ENCODE results near the gene PHACTR1.

- no peak for TF ChIP-seq POLR2A (IDR thresholded peaks at IDR 0.05; ENCODE audit: low read length)
- TF ChIP-seq RAD21 (conservative IDR thresholded peaks at IDR 0.05 in 1 of 2, IDR thresholded peaks at IDR 0.05 in 1 of 2), result no peak
- no peak for TF ChIP-seq CTCF (IDR thresholded peaks at IDR 0.05)
These were observed 134.6 kb downstream of the PHACTR1 start for GRCh38 chr6:12851123-12851695.

Data from A549 (cell line).